HG03139 (cell line): Measurements from ENCODE around the gene TNFSF10.

Source experiments
- ATAC-seq: cut with Tn5 transposase; IDR thresholded peaks from one replicate; pipeline ENCODE4 v1.9.1; 2021; ENCODE audit not compliant: unreplicated experiment

Gene TNFSF10

GRCh38 chr3:172461530-172462138, 61.6 kb downstream of the TNFSF10 start:
- no peak for ATAC-seq

- ATAC-seq, result no peak
These were observed 66.8 kb downstream of the TNFSF10 start for GRCh38 chr3:172456404-172456803.
